GM23338 (cell line): ENCODE results near the gene TATDN3.

ENCODE experiments used
- JUNB ChIP-seq: IDR thresholded peaks from one replicate; pipeline ENCODE4 v1.6.1; 2016; ENCODE audit warnings: antibody characterized with exemption; ENCODE audit not compliant: unreplicated experiment
- POLR2AphosphoS5 ChIP-seq: IDR thresholded peaks from 2 replicates; pipeline ENCODE4 v1.6.1; 2016; ENCODE audit warnings: antibody characterized with exemption, low read depth
- TF ChIP-seq, protein P1 (sequence below): IDR thresholded peaks from 2 replicates; pipeline ENCODE4 v1.6.1; 2016; ENCODE audit warnings: antibody characterized with exemption
- TF ChIP-seq, protein P2 (sequence below), 2 experiments: fragments of 200-600 bp in 1 of 2; sonication (generic) in 1 of 2; conservative IDR thresholded peaks; 2 replicates each; pipeline versions ENCODE4 v1.5.1 to v1.6.1; 2016 to 2017; ENCODE audit warnings: antibody characterized with exemption in 2 of 2, low read depth in 2 of 2, mild to moderate bottlenecking in 2 of 2, moderate library complexity in 1 of 2

DNA sequence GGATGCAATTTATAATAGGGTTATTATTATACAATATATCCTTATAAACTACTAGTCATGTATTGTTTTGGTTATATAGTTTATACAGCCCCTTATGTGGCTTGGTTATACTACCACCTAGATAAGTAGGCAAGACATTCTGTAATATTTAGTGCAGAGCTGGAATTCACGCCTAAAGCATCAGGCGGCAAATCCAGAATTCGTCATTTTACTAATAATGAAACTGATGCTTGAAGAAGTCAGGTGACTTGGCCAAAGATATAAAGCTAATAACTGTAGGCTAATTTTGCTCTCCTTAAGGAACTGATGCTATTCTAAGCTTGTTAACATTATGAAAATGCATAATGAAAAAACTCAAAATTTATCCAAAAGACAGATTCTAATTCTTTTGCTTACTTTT lies 10.9 kb upstream of the TATDN3 start:
- no peak for TF ChIP-seq POLR2AphosphoS5
- TF ChIP-seq, protein P1, sequence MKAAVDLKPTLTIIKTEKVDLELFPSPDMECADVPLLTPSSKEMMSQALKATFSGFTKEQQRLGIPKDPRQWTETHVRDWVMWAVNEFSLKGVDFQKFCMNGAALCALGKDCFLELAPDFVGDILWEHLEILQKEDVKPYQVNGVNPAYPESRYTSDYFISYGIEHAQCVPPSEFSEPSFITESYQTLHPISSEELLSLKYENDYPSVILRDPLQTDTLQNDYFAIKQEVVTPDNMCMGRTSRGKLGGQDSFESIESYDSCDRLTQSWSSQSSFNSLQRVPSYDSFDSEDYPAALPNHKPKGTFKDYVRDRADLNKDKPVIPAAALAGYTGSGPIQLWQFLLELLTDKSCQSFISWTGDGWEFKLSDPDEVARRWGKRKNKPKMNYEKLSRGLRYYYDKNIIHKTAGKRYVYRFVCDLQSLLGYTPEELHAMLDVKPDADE: no peak
- TF ChIP-seq, protein P2, sequence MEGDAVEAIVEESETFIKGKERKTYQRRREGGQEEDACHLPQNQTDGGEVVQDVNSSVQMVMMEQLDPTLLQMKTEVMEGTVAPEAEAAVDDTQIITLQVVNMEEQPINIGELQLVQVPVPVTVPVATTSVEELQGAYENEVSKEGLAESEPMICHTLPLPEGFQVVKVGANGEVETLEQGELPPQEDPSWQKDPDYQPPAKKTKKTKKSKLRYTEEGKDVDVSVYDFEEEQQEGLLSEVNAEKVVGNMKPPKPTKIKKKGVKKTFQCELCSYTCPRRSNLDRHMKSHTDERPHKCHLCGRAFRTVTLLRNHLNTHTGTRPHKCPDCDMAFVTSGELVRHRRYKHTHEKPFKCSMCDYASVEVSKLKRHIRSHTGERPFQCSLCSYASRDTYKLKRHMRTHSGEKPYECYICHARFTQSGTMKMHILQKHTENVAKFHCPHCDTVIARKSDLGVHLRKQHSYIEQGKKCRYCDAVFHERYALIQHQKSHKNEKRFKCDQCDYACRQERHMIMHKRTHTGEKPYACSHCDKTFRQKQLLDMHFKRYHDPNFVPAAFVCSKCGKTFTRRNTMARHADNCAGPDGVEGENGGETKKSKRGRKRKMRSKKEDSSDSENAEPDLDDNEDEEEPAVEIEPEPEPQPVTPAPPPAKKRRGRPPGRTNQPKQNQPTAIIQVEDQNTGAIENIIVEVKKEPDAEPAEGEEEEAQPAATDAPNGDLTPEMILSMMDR (conservative IDR thresholded peaks at IDR 0.05; ENCODE audit: low read depth in 2 of 2): no peak
- no peak for TF ChIP-seq JUNB
